ENCODE results near the gene RNF207.

Gene RNF207

GRCh38 chr1:6247651-6248050 lies 41.7 kb downstream of the RNF207 start:
- Histone ChIP-seq H2BK120ac (ENCODE audit: low read depth, low read length) (no peak overlapping the region), H3K18ac (ENCODE audit: low read depth in 1 of 2, low read length in 2 of 2) (no peak overlapping the region), H3K36me3 (ENCODE audit: control insufficient read depth in 1 of 2, insufficient read depth in 2 of 2, low read depth in 1 of 2, low read length in 2 of 2) (peaks cover 0 to 4% of the 10 kb centered on the region in 2 experiments), H3K79me1 (replicated peaks; ENCODE audit: low read length, poor library complexity, severe bottlenecking) (no peaks in the 10 kb centered on the region), H3K4me3 (ENCODE audit: insufficient read depth in 1 of 2, low read depth in 1 of 2, low read length in 2 of 2) (no peak overlapping the region), H3K23ac (ENCODE audit: low read length in 2 of 2) (no peak overlapping the region), H4K91ac (ENCODE audit: low read length) (no peak overlapping the region), H2BK15ac (ENCODE audit: low read depth, poor library complexity, severe bottlenecking) (no peak overlapping the region), H3K9me3 (ENCODE audit: control insufficient read depth, low read length) (no peaks in the 10 kb centered on the region), H2BK12ac (ENCODE audit: low read length in 2 of 2) (no peak overlapping the region), H2AK5ac (ENCODE audit: low read length, severe bottlenecking) (no peak overlapping the region), H3K27ac (ENCODE audit: low read length, poor library complexity, severe bottlenecking) (no peak overlapping the region), H3K9ac (ENCODE audit: low read length) (no peak overlapping the region), H3K4me2 (ENCODE audit: low read length, poor library complexity, severe bottlenecking) (no peak overlapping the region), H2AFZ (ENCODE audit: low read depth, low read length) (no peak overlapping the region), H4K8ac (ENCODE audit: low read length) (no peak overlapping the region), H3K27me3 (ENCODE audit: control insufficient read depth in 1 of 2, insufficient read depth in 1 of 2, low read length in 2 of 2) (peaks cover 78 to 86% of the 10 kb centered on the region in 2 experiments), H3K4ac (ENCODE audit: low read depth in 1 of 2, low read length in 2 of 2) (no peak overlapping the region), H3K4me1 (ENCODE audit: control insufficient read depth, insufficient read depth, low read depth, low read length) (peaks cover 29% of the 10 kb centered on the region), H3K14ac (ENCODE audit: low read length in 2 of 2) (no peak overlapping the region), H2BK5ac (ENCODE audit: low read depth, low read length, poor library complexity, severe bottlenecking) (no peak overlapping the region)
- no peak for DNase-seq
- WGBS, result 78% methylated on average over 5 of the region's 5 CpGs

DNA sequence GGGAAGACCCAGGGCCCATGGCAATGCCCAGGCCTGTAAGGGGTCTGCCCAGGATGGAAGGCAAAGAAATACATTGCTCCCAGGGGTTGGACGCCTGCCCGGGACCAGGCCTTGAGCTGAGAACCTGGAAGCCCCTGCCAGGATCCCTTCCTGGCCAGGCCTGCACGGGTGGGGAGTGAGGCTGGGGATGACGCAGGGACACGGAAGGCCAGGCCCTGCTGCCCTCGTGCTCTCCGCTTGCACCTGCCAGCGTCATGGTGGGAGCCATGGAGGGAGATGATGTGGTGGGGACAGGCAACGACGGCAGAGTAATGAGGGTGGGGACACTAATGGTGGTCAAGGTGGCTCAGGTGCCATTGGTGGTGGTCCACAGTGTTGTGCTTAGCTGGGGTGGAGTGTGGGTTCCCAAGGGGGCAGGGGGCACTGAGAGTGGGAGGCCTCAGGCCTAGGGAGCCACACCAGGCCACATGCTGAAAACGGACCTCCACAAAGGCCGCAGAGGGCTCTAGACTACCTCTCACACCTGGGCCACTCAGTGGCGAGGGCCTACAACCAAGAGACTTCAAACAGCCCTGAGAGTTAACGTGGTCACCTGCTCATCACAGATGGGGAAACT lies 42.4 kb downstream of the RNF207 start:
- Histone ChIP-seq H3K27me3 (ENCODE audit: control insufficient read depth in 1 of 2, insufficient read depth in 1 of 2, low read length in 2 of 2) (peaks cover 72 to 81% of the 10 kb centered on the region in 2 experiments), H3K4ac (ENCODE audit: low read depth in 1 of 2, low read length in 2 of 2) (no peak overlapping the region), H3K79me1 (replicated peaks; ENCODE audit: low read length, poor library complexity, severe bottlenecking) (no peaks in the 10 kb centered on the region), H2AFZ (ENCODE audit: low read depth, low read length) (no peak overlapping the region), H2AK5ac (ENCODE audit: low read length, severe bottlenecking) (no peak overlapping the region), H3K4me3 (ENCODE audit: insufficient read depth in 1 of 2, low read depth in 1 of 2, low read length in 2 of 2) (no peak overlapping the region), H4K8ac (ENCODE audit: low read length) (no peak overlapping the region), H3K9ac (ENCODE audit: low read length) (no peak overlapping the region), H4K91ac (ENCODE audit: low read length) (no peak overlapping the region), H3K23ac (ENCODE audit: low read length in 2 of 2) (no peak overlapping the region), H3K18ac (ENCODE audit: low read depth in 1 of 2, low read length in 2 of 2) (no peak overlapping the region), H3K36me3 (ENCODE audit: control insufficient read depth in 1 of 2, insufficient read depth in 2 of 2, low read depth in 1 of 2, low read length in 2 of 2) (peaks cover 0 to 4% of the 10 kb centered on the region in 2 experiments), H3K4me2 (ENCODE audit: low read length, poor library complexity, severe bottlenecking) (no peak overlapping the region), H3K14ac (ENCODE audit: low read length in 2 of 2) (no peak overlapping the region), H2BK5ac (ENCODE audit: low read depth, low read length, poor library complexity, severe bottlenecking) (no peak overlapping the region), H2BK12ac (ENCODE audit: low read length in 2 of 2) (no peak overlapping the region), H2BK120ac (ENCODE audit: low read depth, low read length) (no peak overlapping the region), H3K27ac (ENCODE audit: low read length, poor library complexity, severe bottlenecking) (no peak overlapping the region), H3K9me3 (ENCODE audit: control insufficient read depth, low read length) (no peaks in the 10 kb centered on the region), H3K4me1 (ENCODE audit: control insufficient read depth, insufficient read depth, low read depth, low read length) (peaks cover 29% of the 10 kb centered on the region), H2BK15ac (ENCODE audit: low read depth, poor library complexity, severe bottlenecking) (no peak overlapping the region)
- DNase-seq, result no peak
- WGBS, result 84% methylated on average over 14 of the region's 14 CpGs

DNA sequence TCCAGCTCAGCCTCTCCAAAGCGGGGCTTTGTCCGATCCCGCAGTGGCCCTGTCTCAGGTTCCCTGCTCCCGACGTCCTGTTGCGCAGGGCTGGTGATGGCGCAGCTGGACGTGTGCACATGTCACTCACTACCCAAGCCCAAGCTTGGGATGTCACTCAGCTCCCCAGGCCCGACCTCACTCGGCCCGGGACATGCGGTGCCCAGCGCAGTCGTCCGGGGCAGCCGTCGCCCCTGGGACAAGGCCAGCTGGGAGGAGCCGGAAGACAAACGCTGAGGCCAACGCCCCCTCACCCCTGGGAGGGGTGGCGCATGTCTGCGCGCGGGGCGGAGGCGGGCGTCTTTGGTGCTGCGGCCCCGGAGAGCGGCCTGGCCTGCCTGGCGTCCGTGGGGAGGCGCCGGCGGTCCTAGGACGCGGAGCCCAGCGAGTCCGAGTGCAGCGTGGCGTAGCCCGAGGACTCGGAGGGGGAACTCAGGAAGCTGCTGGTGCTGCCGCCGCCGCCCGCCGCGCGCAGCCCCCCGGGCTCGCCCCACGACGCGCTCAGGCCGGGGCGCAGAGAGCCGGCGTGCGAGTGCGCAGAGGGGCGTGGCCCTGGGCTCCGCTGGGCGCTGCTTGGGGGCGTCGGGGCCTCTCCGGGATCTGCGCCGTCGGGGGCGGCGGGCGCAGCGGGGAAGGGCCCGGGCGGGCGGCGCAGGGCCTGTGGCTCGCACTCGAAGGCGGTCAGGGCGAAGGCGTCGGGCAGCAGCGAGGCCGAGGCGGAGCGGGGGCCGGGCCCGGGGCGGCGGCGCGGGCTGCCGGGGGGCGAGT lies 43.2 kb downstream of the RNF207 start:
- no peak for DNase-seq
- Histone ChIP-seq H4K8ac (ENCODE audit: low read length) (no peak overlapping the region), H3K4me2 (ENCODE audit: low read length, poor library complexity, severe bottlenecking) (peak overlapping the region; percentile 16), H2AK5ac (ENCODE audit: low read length, severe bottlenecking) (no peak overlapping the region), H3K36me3 (ENCODE audit: control insufficient read depth in 1 of 2, insufficient read depth in 2 of 2, low read depth in 1 of 2, low read length in 2 of 2) (peaks cover 0 to 11% of the 10 kb centered on the region in 2 experiments), H3K79me1 (replicated peaks; ENCODE audit: low read length, poor library complexity, severe bottlenecking) (no peaks in the 10 kb centered on the region), H3K4me1 (ENCODE audit: control insufficient read depth, insufficient read depth, low read depth, low read length) (peaks cover 30% of the 10 kb centered on the region), H3K27ac (ENCODE audit: low read length, poor library complexity, severe bottlenecking) (no peak overlapping the region), H3K9ac (ENCODE audit: low read length) (no peak overlapping the region), H3K4me3 (ENCODE audit: insufficient read depth in 1 of 2, low read depth in 1 of 2, low read length in 2 of 2) (peak overlapping the region in 1 of 2 experiments; percentile 32), H2BK15ac (ENCODE audit: low read depth, poor library complexity, severe bottlenecking) (no peak overlapping the region), H2BK5ac (ENCODE audit: low read depth, low read length, poor library complexity, severe bottlenecking) (no peak overlapping the region), H4K91ac (ENCODE audit: low read length) (no peak overlapping the region), H3K18ac (ENCODE audit: low read depth in 1 of 2, low read length in 2 of 2) (no peak overlapping the region), H3K27me3 (ENCODE audit: control insufficient read depth in 1 of 2, insufficient read depth in 1 of 2, low read length in 2 of 2) (peaks cover 63 to 72% of the 10 kb centered on the region in 2 experiments), H2BK12ac (ENCODE audit: low read length in 2 of 2) (no peak overlapping the region), H3K14ac (ENCODE audit: low read length in 2 of 2) (no peak overlapping the region), H3K4ac (ENCODE audit: low read depth in 1 of 2, low read length in 2 of 2) (no peak overlapping the region), H2AFZ (ENCODE audit: low read depth, low read length) (no peak overlapping the region), H3K23ac (ENCODE audit: low read length in 2 of 2) (no peak overlapping the region), H2BK120ac (ENCODE audit: low read depth, low read length) (no peak overlapping the region), H3K9me3 (ENCODE audit: control insufficient read depth, low read length) (no peaks in the 10 kb centered on the region)
- 9% methylated on average over 55 of the region's 96 CpGs for WGBS

Measured in mesenchymal stem cell (in vitro differentiated cells and primary cell).